H9 (cell line): Measurements from ENCODE around the gene DOCK2. TPM values are rescaled to one million over a fixed set of nuclear protein-coding genes. Genes with fewer than 3 reads are reported as not detected.

Source experiments
- DNase-seq: peaks from one replicate; pipeline ENCODE4 v3.0.0-alpha.2; 2017
- H2AFZ ChIP-seq: one replicate; pipeline ENCODE4 v1.6.1; 2013; ENCODE audit warnings: mild to moderate bottlenecking, low read length, control low read depth, moderate library complexity
- H2AK5ac ChIP-seq: 2 replicates; pipeline ENCODE4 v1.6.1; 2013; ENCODE audit warnings: low read length, control low read depth, mixed read lengths; ENCODE audit not compliant: insufficient read length
- H2BK120ac ChIP-seq: one replicate; pipeline ENCODE4 v1.6.1; 2013; ENCODE audit warnings: low read depth, mild to moderate bottlenecking, low read length, control low read depth, inconsistent platforms; ENCODE audit not compliant: poor library complexity, severe bottlenecking
- H2BK12ac ChIP-seq: 2 replicates; pipeline ENCODE4 v1.6.1; 2013; ENCODE audit warnings: low read length, control low read depth, mixed read lengths, low read depth; ENCODE audit not compliant: insufficient read length
- H2BK15ac ChIP-seq: 2 replicates; pipeline ENCODE4 v1.6.1; 2013; ENCODE audit warnings: low read depth, low read length, control low read depth
- H2BK20ac ChIP-seq: one replicate; pipeline ENCODE4 v1.6.1; 2013; ENCODE audit warnings: low read depth, mild to moderate bottlenecking, low read length, control low read depth, inconsistent platforms; ENCODE audit not compliant: poor library complexity, severe bottlenecking
- H2BK5ac ChIP-seq: 2 replicates; pipeline ENCODE4 v1.6.1; 2013; ENCODE audit warnings: low read length, control low read depth, mixed read lengths; ENCODE audit not compliant: insufficient read length
- H3K14ac ChIP-seq: 2 replicates; pipeline ENCODE4 v1.6.1; 2013; ENCODE audit warnings: low read length, control low read depth; ENCODE audit not compliant: insufficient read depth
- H3K18ac ChIP-seq: 2 replicates; pipeline ENCODE4 v1.6.1; 2013; ENCODE audit warnings: low read depth, mild to moderate bottlenecking, mixed read lengths, low read length, control low read depth; ENCODE audit not compliant: insufficient read length
- H3K23ac ChIP-seq: 2 replicates; pipeline ENCODE4 v1.6.1; 2013; ENCODE audit warnings: low read length, control low read depth, mixed read lengths, low read depth; ENCODE audit not compliant: insufficient read length
- H3K23me2 ChIP-seq: 2 replicates; pipeline ENCODE4 v1.6.1; 2013; ENCODE audit warnings: low read depth, mild to moderate bottlenecking, mixed read lengths, low read length, control low read depth; ENCODE audit not compliant: insufficient read length, poor library complexity, severe bottlenecking
- H3K27ac ChIP-seq: 2 replicates; pipeline ENCODE4 v1.5.1; 2013; ENCODE audit warnings: low read length, control low read depth, mixed read lengths, low read depth; ENCODE audit not compliant: insufficient read length
- H3K27me3 ChIP-seq: 2 replicates; pipeline ENCODE4 v1.6.1; 2013; ENCODE audit warnings: low read length, control low read depth, inconsistent platforms; ENCODE audit not compliant: insufficient read depth
- H3K4ac ChIP-seq: 2 replicates; pipeline ENCODE4 v1.6.1; 2013; ENCODE audit warnings: low read depth, mild to moderate bottlenecking, control low read depth, inconsistent platforms, low read length, moderate library complexity
- H3K4me1 ChIP-seq: 2 replicates; pipeline ENCODE4 v1.6.1; 2013; ENCODE audit warnings: low read length, control low read depth, inconsistent platforms; ENCODE audit not compliant: insufficient read depth
- H3K4me2 ChIP-seq: 2 replicates; pipeline ENCODE4 v1.6.1; 2013; ENCODE audit warnings: low read length, control low read depth, mixed read lengths; ENCODE audit not compliant: insufficient read length, insufficient read depth
- H3K56ac ChIP-seq: 2 replicates; pipeline ENCODE4 v1.6.1; 2013; ENCODE audit warnings: low read depth, mild to moderate bottlenecking, mixed read lengths, low read length, control low read depth; ENCODE audit not compliant: insufficient read length
- H3K79me1 ChIP-seq: 2 replicates; pipeline ENCODE4 v1.6.1; 2013; ENCODE audit warnings: low read depth, mild to moderate bottlenecking, moderate library complexity, low read length, control low read depth, inconsistent platforms; ENCODE audit not compliant: insufficient read depth, poor library complexity, severe bottlenecking
- H3K79me2 ChIP-seq: 2 replicates; pipeline ENCODE4 v1.6.1; 2013; ENCODE audit warnings: low read length, control low read depth, inconsistent platforms; ENCODE audit not compliant: insufficient read depth
- H3K9ac ChIP-seq: 2 replicates; pipeline ENCODE4 v1.6.1; 2013; ENCODE audit warnings: low read length, control low read depth, mixed read lengths; ENCODE audit not compliant: insufficient read length; ENCODE audit errors: extremely low read depth
- H3K9me3 ChIP-seq: one replicate; pipeline ENCODE4 v1.6.1; 2013; ENCODE audit warnings: low read depth, low read length, inconsistent platforms; ENCODE audit not compliant: control insufficient read depth
- H3T11ph ChIP-seq: one replicate; pipeline ENCODE4 v1.6.1; 2013; ENCODE audit warnings: mild to moderate bottlenecking, low read length, control low read depth, inconsistent platforms
- H4K20me1 ChIP-seq: one replicate; pipeline ENCODE4 v1.6.1; 2013; ENCODE audit not compliant: control insufficient read depth, insufficient read length, insufficient read depth
- H4K5ac ChIP-seq: 2 replicates; pipeline ENCODE4 v1.6.1; 2013; ENCODE audit warnings: low read depth, mild to moderate bottlenecking, mixed read lengths, low read length, control low read depth; ENCODE audit not compliant: insufficient read length
- H4K8ac ChIP-seq: replicated peaks from 2 replicates; pipeline ENCODE4 v1.6.1; 2013; ENCODE audit warnings: low read length, control low read depth, mixed read lengths, low read depth; ENCODE audit not compliant: insufficient read length
- H4K91ac ChIP-seq: 2 replicates; pipeline ENCODE4 v1.6.1; 2013; ENCODE audit warnings: low read depth, mild to moderate bottlenecking, moderate library complexity, mixed read lengths, low read length, control low read depth; ENCODE audit not compliant: insufficient read length
- H3K27ac Mint-ChIP-seq, 3 experiments: 2 replicates in 2 of 3; 3 replicates in 1 of 3; pipeline ENCODE4 v1.8.0; 2020 to 2021; ENCODE audit warnings: mixed read lengths in 3 of 3, mild to moderate bottlenecking in 1 of 3, moderate library complexity in 1 of 3
- H3K27me3 Mint-ChIP-seq: 2 replicates; pipeline ENCODE4 v1.8.0; 2021; ENCODE audit warnings: low read depth, mild to moderate bottlenecking, moderate library complexity, mixed read lengths
- H3K36me3 Mint-ChIP-seq, 3 experiments: 2 replicates in 2 of 3; 3 replicates in 1 of 3; pipeline ENCODE4 v1.8.0; 2020 to 2021; ENCODE audit warnings: low read depth in 3 of 3, mixed read lengths in 3 of 3; ENCODE audit not compliant: insufficient read depth in 1 of 3
- H3K4me1 Mint-ChIP-seq, 2 experiments: 2 replicates each; pipeline ENCODE4 v1.8.0; 2020; ENCODE audit warnings: mixed read lengths in 2 of 2
- H3K4me3 Mint-ChIP-seq, 2 experiments: 2 replicates in 1 of 2; 3 replicates in 1 of 2; pipeline ENCODE4 v1.8.0; 2020 to 2021; ENCODE audit warnings: mild to moderate bottlenecking in 2 of 2, mixed read lengths in 2 of 2, moderate library complexity in 1 of 2
- H3K9me3 Mint-ChIP-seq, 2 experiments: 2 replicates in 1 of 2; 3 replicates in 1 of 2; pipeline ENCODE4 v1.8.0; 2020; ENCODE audit warnings: mild to moderate bottlenecking in 2 of 2, mixed read lengths in 2 of 2, moderate library complexity in 1 of 2
- CTCF ChIP-seq: fragments of 200-600 bp; sonication (generic); conservative IDR thresholded peaks from 3 replicates; pipeline ENCODE4 v1.8.0; 2021; ENCODE audit warnings: antibody characterized with exemption, mild to moderate bottlenecking
- WGBS: extraction: QIAGEN DNeasy Blood & Tissue Kit; methylation state at CpG from one replicate; pipeline ENCODE4 v1.1.7; 2013; ENCODE audit warnings: missing lambda C conversion rate, low lambda C conversion rate, mixed read lengths; ENCODE audit not compliant: insufficient read length; ENCODE audit errors: extremely low coverage; 5-methylcytosine and 5-hydroxymethylcytosine counted together
- total RNA-seq: library from RNA; stranded (reverse); gene quantifications from 2 replicates; pipeline ENCODE4 v1.2.1, GENCODE V29; 2021

Gene DOCK2
- total RNA-seq, 1 experiment from 2014 or later, result 7.8 TPM

- Mint-ChIP-seq H3K9me3 (no peaks in the 10 kb centered on the region), H3K36me3 (no peaks in the 10 kb centered on the region), H3K27me3 (no peaks in the 10 kb centered on the region), H3K4me1 (no peaks in the 10 kb centered on the region), H3K27ac (no peak overlapping the region), H3K4me3 (no peak overlapping the region)
- no peak overlapping the region for H3K14ac ChIP-seq
- H3K4me2 ChIP-seq, result no peak overlapping the region
- WGBS, result no CpG with 5 or more reads among the region's 2 CpGs
- no peak overlapping the region for H2BK12ac ChIP-seq
- H3T11ph ChIP-seq, result no peak overlapping the region
- H2BK5ac ChIP-seq, result no peak overlapping the region
- no peak overlapping the region for H3K27ac ChIP-seq
- H4K5ac ChIP-seq, result no peak overlapping the region
- H3K9ac ChIP-seq, result no peak overlapping the region
- no peak overlapping the region for H4K91ac ChIP-seq
- no peak overlapping the region for H3K4ac ChIP-seq
- no peak overlapping the region for H2BK120ac ChIP-seq
- no peak overlapping the region for H3K56ac ChIP-seq
- H2BK15ac ChIP-seq, result no peak overlapping the region
- no peak overlapping the region for H3K23ac ChIP-seq
- H2BK20ac ChIP-seq, result no peak overlapping the region
- no peaks in the 10 kb centered on the region for H3K79me2 ChIP-seq
- no peaks in the 10 kb centered on the region for H3K79me1 ChIP-seq
- no peak overlapping the region for H4K8ac ChIP-seq
- H3K18ac ChIP-seq, result no peak overlapping the region
- no peaks in the 10 kb centered on the region for H4K20me1 ChIP-seq
- no peak for DNase-seq
- no peak overlapping the region for H2AFZ ChIP-seq
- no peak for TF ChIP-seq CTCF
- no peaks in the 10 kb centered on the region for H3K23me2 ChIP-seq
- H2AK5ac ChIP-seq, result no peak overlapping the region
- H3K27me3 ChIP-seq, result no peaks in the 10 kb centered on the region
- H3K4me1 ChIP-seq, result peaks cover 2% of the 10 kb centered on the region; the same call in 1 of the 2 replicates
- no peaks in the 10 kb centered on the region for H3K9me3 ChIP-seq
Observed at GRCh38 chr5:169703813-169704212, 66.7 kb downstream of the DOCK2 start.
